ENCODE data around the gene CXCL13.

CXCL13 gene

GRCh38 chr4:77582156-77582555 lies 23.5 kb upstream of the CXCL13 start:
- H3K4me1 ChIP-seq (ENCODE audit: control insufficient read depth, insufficient read depth, low read length), result no peaks in the 10 kb centered on the region
- no peaks in the 10 kb centered on the region for H3K27me3 ChIP-seq (ENCODE audit: control insufficient read depth, insufficient read depth, low read length)
- H3K4me3 ChIP-seq (ENCODE audit: low read depth, low read length), result no peak overlapping the region
- H3K36me3 ChIP-seq (ENCODE audit: control insufficient read depth, insufficient read depth, low read length), result no peaks in the 10 kb centered on the region
- H3K9me3 ChIP-seq (ENCODE audit: control insufficient read depth, insufficient read depth, low read length), result 0 out of 2 replicates have a peak, but pooled peaks cover 6% of the 10 kb centered on the region
- no peak overlapping the region for H3K27ac ChIP-seq (ENCODE audit: low read depth, low read length)
- H3K9ac ChIP-seq (ENCODE audit: low read depth, low read length), result no peak overlapping the region

- H3K4me1 ChIP-seq (ENCODE audit: control insufficient read depth, insufficient read depth, low read length), result no peaks in the 10 kb centered on the region
- 0 out of 2 replicates have a peak, but pooled peaks cover 4% of the 10 kb centered on the region for H3K9me3 ChIP-seq (ENCODE audit: control insufficient read depth, insufficient read depth, low read length)
- no peaks in the 10 kb centered on the region for H3K36me3 ChIP-seq (ENCODE audit: control insufficient read depth, insufficient read depth, low read length)
- H3K27ac ChIP-seq (ENCODE audit: low read depth, low read length), result no peak overlapping the region
- H3K27me3 ChIP-seq (ENCODE audit: control insufficient read depth, insufficient read depth, low read length), result no peaks in the 10 kb centered on the region
- H3K9ac ChIP-seq (ENCODE audit: low read depth, low read length), result no peak overlapping the region
- H3K4me3 ChIP-seq (ENCODE audit: low read depth, low read length), result no peak overlapping the region
Observed at GRCh38 chr4:77582711-77583110, 22.9 kb upstream of the CXCL13 start.

GRCh38 chr4:77586951-77587383 lies 18.7 kb upstream of the CXCL13 start:
- no peaks in the 10 kb centered on the region for H3K36me3 ChIP-seq (ENCODE audit: control insufficient read depth, insufficient read depth, low read length)
- H3K27ac ChIP-seq (ENCODE audit: low read depth, low read length), result no peak overlapping the region
- no peak overlapping the region for H3K4me3 ChIP-seq (ENCODE audit: low read depth, low read length)

GRCh38 chr4:77590482-77590881 lies 15.1 kb upstream of the CXCL13 start:
- Histone ChIP-seq H3K36me3 (ENCODE audit: control insufficient read depth, insufficient read depth, low read length) (no peaks in the 10 kb centered on the region), H3K9me3 (ENCODE audit: control insufficient read depth, insufficient read depth, low read length) (no peaks in the 10 kb centered on the region), H3K4me3 (ENCODE audit: low read depth, low read length) (no peak overlapping the region), H3K4me1 (ENCODE audit: control insufficient read depth, insufficient read depth, low read length) (peaks cover 6% of the 10 kb centered on the region), H3K27ac (ENCODE audit: low read depth, low read length) (no peak overlapping the region), H3K27me3 (ENCODE audit: control insufficient read depth, insufficient read depth, low read length) (no peaks in the 10 kb centered on the region), H3K9ac (ENCODE audit: low read depth, low read length) (no peak overlapping the region)

More at GRCh38 chr4:77586951-77587383, 18.7 kb upstream of the CXCL13 start:
- H3K4me1 ChIP-seq (ENCODE audit: control insufficient read depth, insufficient read depth, low read length), result peaks cover 6% of the 10 kb centered on the region
- H3K27me3 ChIP-seq (ENCODE audit: control insufficient read depth, insufficient read depth, low read length), result no peaks in the 10 kb centered on the region
- H3K9me3 ChIP-seq (ENCODE audit: control insufficient read depth, insufficient read depth, low read length), result no peaks in the 10 kb centered on the region
- no peak overlapping the region for H3K9ac ChIP-seq (ENCODE audit: low read depth, low read length)

GRCh38 chr4:77591532-77591931 lies 14.1 kb upstream of the CXCL13 start:
- H3K9ac ChIP-seq (ENCODE audit: low read depth, low read length), result no peak overlapping the region

GRCh38 chr4:77593101-77593500 lies 12.5 kb upstream of the CXCL13 start:
- no peaks in the 10 kb centered on the region for H3K9me3 ChIP-seq (ENCODE audit: control insufficient read depth, insufficient read depth, low read length)
- H3K27me3 ChIP-seq (ENCODE audit: control insufficient read depth, insufficient read depth, low read length), result no peaks in the 10 kb centered on the region
- peaks cover 6% of the 10 kb centered on the region for H3K4me1 ChIP-seq (ENCODE audit: control insufficient read depth, insufficient read depth, low read length)
- H3K9ac ChIP-seq (ENCODE audit: low read depth, low read length), result no peak overlapping the region
- H3K36me3 ChIP-seq (ENCODE audit: control insufficient read depth, insufficient read depth, low read length), result no peaks in the 10 kb centered on the region
- H3K27ac ChIP-seq (ENCODE audit: low read depth, low read length), result no peak overlapping the region
- no peak overlapping the region for H3K4me3 ChIP-seq (ENCODE audit: low read depth, low read length)

More at GRCh38 chr4:77591532-77591931, 14.1 kb upstream of the CXCL13 start:
- Histone ChIP-seq H3K27ac (ENCODE audit: low read depth, low read length) (no peak overlapping the region), H3K27me3 (ENCODE audit: control insufficient read depth, insufficient read depth, low read length) (no peaks in the 10 kb centered on the region), H3K4me1 (ENCODE audit: control insufficient read depth, insufficient read depth, low read length) (peaks cover 6% of the 10 kb centered on the region), H3K9me3 (ENCODE audit: control insufficient read depth, insufficient read depth, low read length) (no peaks in the 10 kb centered on the region), H3K4me3 (ENCODE audit: low read depth, low read length) (no peak overlapping the region), H3K36me3 (ENCODE audit: control insufficient read depth, insufficient read depth, low read length) (no peaks in the 10 kb centered on the region)

- Histone ChIP-seq H3K36me3 (ENCODE audit: control insufficient read depth, insufficient read depth, low read length) (no peaks in the 10 kb centered on the region), H3K4me3 (ENCODE audit: low read depth, low read length) (no peak overlapping the region), H3K9ac (ENCODE audit: low read depth, low read length) (no peak overlapping the region), H3K9me3 (ENCODE audit: control insufficient read depth, insufficient read depth, low read length) (no peaks in the 10 kb centered on the region), H3K4me1 (ENCODE audit: control insufficient read depth, insufficient read depth, low read length) (peaks cover 6% of the 10 kb centered on the region), H3K27me3 (ENCODE audit: control insufficient read depth, insufficient read depth, low read length) (no peaks in the 10 kb centered on the region), H3K27ac (ENCODE audit: low read depth, low read length) (no peak overlapping the region)
Observed at GRCh38 chr4:77593993-77594392, 11.6 kb upstream of the CXCL13 start.

- Histone ChIP-seq H3K27ac (ENCODE audit: low read depth, low read length) (no peak overlapping the region), H3K36me3 (ENCODE audit: control insufficient read depth, insufficient read depth, low read length) (no peaks in the 10 kb centered on the region)
Observed at GRCh38 chr4:77595364-77595973, 10.2 kb upstream of the CXCL13 start.

GRCh38 chr4:77599378-77599777 lies 6.2 kb upstream of the CXCL13 start:
- H3K4me1 ChIP-seq (ENCODE audit: control insufficient read depth, insufficient read depth, low read length), result no peaks in the 10 kb centered on the region
- H3K27ac ChIP-seq (ENCODE audit: low read depth, low read length), result no peak overlapping the region
- no peaks in the 10 kb centered on the region for H3K27me3 ChIP-seq (ENCODE audit: control insufficient read depth, insufficient read depth, low read length)

More at GRCh38 chr4:77595364-77595973, 10.2 kb upstream of the CXCL13 start:
- Histone ChIP-seq H3K4me3 (ENCODE audit: low read depth, low read length) (no peak overlapping the region), H3K27me3 (ENCODE audit: control insufficient read depth, insufficient read depth, low read length) (no peaks in the 10 kb centered on the region), H3K4me1 (ENCODE audit: control insufficient read depth, insufficient read depth, low read length) (peaks cover 4% of the 10 kb centered on the region), H3K9ac (ENCODE audit: low read depth, low read length) (no peak overlapping the region), H3K9me3 (ENCODE audit: control insufficient read depth, insufficient read depth, low read length) (no peaks in the 10 kb centered on the region)

GRCh38 chr4:77600521-77601451 lies 4.8 kb upstream of the CXCL13 start:
- Histone ChIP-seq H3K4me3 (ENCODE audit: low read depth, low read length) (no peak overlapping the region), H3K27ac (ENCODE audit: low read depth, low read length) (no peak overlapping the region), H3K4me1 (ENCODE audit: control insufficient read depth, insufficient read depth, low read length) (no peaks in the 10 kb centered on the region), H3K36me3 (ENCODE audit: control insufficient read depth, insufficient read depth, low read length) (no peaks in the 10 kb centered on the region), H3K9ac (ENCODE audit: low read depth, low read length) (no peak overlapping the region), H3K27me3 (ENCODE audit: control insufficient read depth, insufficient read depth, low read length) (no peaks in the 10 kb centered on the region), H3K9me3 (ENCODE audit: control insufficient read depth, insufficient read depth, low read length) (no peaks in the 10 kb centered on the region)

More at GRCh38 chr4:77599378-77599777, 6.2 kb upstream of the CXCL13 start:
- no peak overlapping the region for H3K9ac ChIP-seq (ENCODE audit: low read depth, low read length)
- H3K9me3 ChIP-seq (ENCODE audit: control insufficient read depth, insufficient read depth, low read length), result no peaks in the 10 kb centered on the region
- H3K36me3 ChIP-seq (ENCODE audit: control insufficient read depth, insufficient read depth, low read length), result no peaks in the 10 kb centered on the region
- H3K4me3 ChIP-seq (ENCODE audit: low read depth, low read length), result no peak overlapping the region

GRCh38 chr4:77601614-77602187 lies 3.9 kb upstream of the CXCL13 start:
- H3K27ac ChIP-seq (ENCODE audit: low read depth, low read length), result no peak overlapping the region
- H3K4me1 ChIP-seq (ENCODE audit: control insufficient read depth, insufficient read depth, low read length), result no peaks in the 10 kb centered on the region
- no peak overlapping the region for H3K4me3 ChIP-seq (ENCODE audit: low read depth, low read length)
- no peaks in the 10 kb centered on the region for H3K36me3 ChIP-seq (ENCODE audit: control insufficient read depth, insufficient read depth, low read length)
- H3K27me3 ChIP-seq (ENCODE audit: control insufficient read depth, insufficient read depth, low read length), result no peaks in the 10 kb centered on the region
- no peak overlapping the region for H3K9ac ChIP-seq (ENCODE audit: low read depth, low read length)
- no peaks in the 10 kb centered on the region for H3K9me3 ChIP-seq (ENCODE audit: control insufficient read depth, insufficient read depth, low read length)
